Activated CD8-positive, alpha-beta T cell treated with anti-CD3 and anti-CD28 coated beads for 36 hours (primary cell): ENCODE measurements around the gene CISTR. TPM values are rescaled to one million over a fixed set of nuclear protein-coding genes. Genes with fewer than 3 reads are reported as not detected.
"Not testable (repeated sequence)": the region's sequence is repeated elsewhere in the genome, so short reads cannot be mapped to it uniquely, and the experiment has no call there.

ENCODE experiments used
- ATAC-seq: fragments of 200-7000 bp; cut with Tn5 transposase; one replicate; pipeline ENCODE4 v1.10.0; 2021; ENCODE audit warnings: mild to moderate bottlenecking, moderate library complexity
- CTCF ChIA-PET: fragments of 350-600 bp; sonication (Branson Sonifier 250); formaldehyde crosslinking; loops from one replicate; lab custom pipeline; 2021; ENCODE audit warnings: antibody characterized with exemption; lab: Charles Lee
- POLR2A ChIA-PET: fragments of 350-600 bp; sonication (Branson Sonifier 250); formaldehyde crosslinking; loops from one replicate; lab custom pipeline; 2021; ENCODE audit warnings: antibody characterized with exemption; lab: Charles Lee
- DNase-seq: peaks from one replicate; pipeline ENCODE4 v3.0.0-alpha.2; 2020
- H3K27ac Mint-ChIP-seq: one replicate; pipeline ENCODE4 v1.8.0; 2021; ENCODE audit warnings: mild to moderate bottlenecking, mixed read lengths
- H3K27me3 Mint-ChIP-seq: one replicate; pipeline ENCODE4 v1.8.0; 2021; ENCODE audit warnings: mixed read lengths
- H3K36me3 Mint-ChIP-seq: one replicate; pipeline ENCODE4 v1.8.0; 2021; ENCODE audit warnings: low read depth, mixed read lengths
- H3K4me1 Mint-ChIP-seq: one replicate; pipeline ENCODE4 v1.8.0; 2021; ENCODE audit warnings: low read depth, mixed read lengths
- H3K4me3 Mint-ChIP-seq: one replicate; pipeline ENCODE4 v1.8.0; 2021; ENCODE audit warnings: mild to moderate bottlenecking, moderate library complexity, mixed read lengths
- H3K9me3 Mint-ChIP-seq: one replicate; pipeline ENCODE4 v1.8.0; 2021; ENCODE audit warnings: mixed read lengths
- intact Hi-C: fragments of 100-400 bp; cut with micrococcal nuclease; formaldehyde crosslinking; loops from one replicate; pipeline ENCODE4 v1.10.0; 2022
- total RNA-seq, 2 experiments: library from RNA; stranded (reverse); gene quantifications; one replicate each; pipeline ENCODE4 v1.2.3, GENCODE V29; 2021
- TF ChIP-seq, protein P1 (sequence below): fragments of 200-600 bp; IDR thresholded peaks from one replicate; pipeline ENCODE4 v1.8.0; 2022; ENCODE audit warnings: antibody characterized with exemption, mild to moderate bottlenecking

CISTR gene
- total RNA-seq, 2 experiments from 2014 or later, result not detected

DNA sequence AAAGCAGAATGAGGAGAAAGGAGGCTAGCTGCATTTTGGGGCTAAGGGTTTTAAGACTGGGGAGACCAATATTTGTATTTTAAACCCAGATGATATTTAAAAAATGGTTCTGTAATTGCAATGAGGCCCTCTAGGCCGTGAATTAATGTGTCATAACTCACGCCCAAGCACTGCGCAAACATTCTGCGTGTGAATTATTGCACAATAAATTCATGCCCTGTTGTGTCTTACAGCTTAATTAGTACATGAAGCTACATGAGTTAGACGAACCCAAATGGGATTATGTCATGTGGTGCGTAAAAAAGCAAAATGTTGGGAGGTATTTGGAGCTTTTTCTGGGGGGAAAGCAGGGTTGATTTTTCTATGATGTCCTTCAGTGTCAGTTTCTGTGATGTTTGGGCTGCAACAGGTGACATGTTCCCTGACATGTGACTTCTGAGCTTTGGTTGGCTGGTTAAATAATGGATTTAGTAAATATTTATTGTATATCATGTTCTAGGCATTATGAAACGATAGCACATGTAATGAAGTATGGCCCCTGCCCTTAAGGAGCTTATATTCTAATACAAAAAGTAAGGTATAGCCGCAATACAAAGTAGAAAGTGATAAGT is 30.4 kb upstream of the CISTR start:
- Mint-ChIP-seq H3K4me3 (no peak overlapping the region), H3K4me1 (no peaks in the 10 kb centered on the region), H3K9me3 (no peaks in the 10 kb centered on the region), H3K27ac (no peak overlapping the region), H3K27me3 (peaks cover 38% of the 10 kb centered on the region), H3K36me3 (no peaks in the 10 kb centered on the region)
- no peak for DNase-seq
- no peak for ATAC-seq
- intact Hi-C loops, result no loop called here
- ChIA-PET POLR2A (no interaction called here), CTCF (interaction anchor here (0.7 to 3.5 kb wide), 5 partner anchors 10 to 80 kb away, joined by 3 to 15 read pairs (median 3); no protein-coding TSS in a partner anchor)
- TF ChIP-seq, protein P1, sequence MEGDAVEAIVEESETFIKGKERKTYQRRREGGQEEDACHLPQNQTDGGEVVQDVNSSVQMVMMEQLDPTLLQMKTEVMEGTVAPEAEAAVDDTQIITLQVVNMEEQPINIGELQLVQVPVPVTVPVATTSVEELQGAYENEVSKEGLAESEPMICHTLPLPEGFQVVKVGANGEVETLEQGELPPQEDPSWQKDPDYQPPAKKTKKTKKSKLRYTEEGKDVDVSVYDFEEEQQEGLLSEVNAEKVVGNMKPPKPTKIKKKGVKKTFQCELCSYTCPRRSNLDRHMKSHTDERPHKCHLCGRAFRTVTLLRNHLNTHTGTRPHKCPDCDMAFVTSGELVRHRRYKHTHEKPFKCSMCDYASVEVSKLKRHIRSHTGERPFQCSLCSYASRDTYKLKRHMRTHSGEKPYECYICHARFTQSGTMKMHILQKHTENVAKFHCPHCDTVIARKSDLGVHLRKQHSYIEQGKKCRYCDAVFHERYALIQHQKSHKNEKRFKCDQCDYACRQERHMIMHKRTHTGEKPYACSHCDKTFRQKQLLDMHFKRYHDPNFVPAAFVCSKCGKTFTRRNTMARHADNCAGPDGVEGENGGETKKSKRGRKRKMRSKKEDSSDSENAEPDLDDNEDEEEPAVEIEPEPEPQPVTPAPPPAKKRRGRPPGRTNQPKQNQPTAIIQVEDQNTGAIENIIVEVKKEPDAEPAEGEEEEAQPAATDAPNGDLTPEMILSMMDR, result no peak

DNA sequence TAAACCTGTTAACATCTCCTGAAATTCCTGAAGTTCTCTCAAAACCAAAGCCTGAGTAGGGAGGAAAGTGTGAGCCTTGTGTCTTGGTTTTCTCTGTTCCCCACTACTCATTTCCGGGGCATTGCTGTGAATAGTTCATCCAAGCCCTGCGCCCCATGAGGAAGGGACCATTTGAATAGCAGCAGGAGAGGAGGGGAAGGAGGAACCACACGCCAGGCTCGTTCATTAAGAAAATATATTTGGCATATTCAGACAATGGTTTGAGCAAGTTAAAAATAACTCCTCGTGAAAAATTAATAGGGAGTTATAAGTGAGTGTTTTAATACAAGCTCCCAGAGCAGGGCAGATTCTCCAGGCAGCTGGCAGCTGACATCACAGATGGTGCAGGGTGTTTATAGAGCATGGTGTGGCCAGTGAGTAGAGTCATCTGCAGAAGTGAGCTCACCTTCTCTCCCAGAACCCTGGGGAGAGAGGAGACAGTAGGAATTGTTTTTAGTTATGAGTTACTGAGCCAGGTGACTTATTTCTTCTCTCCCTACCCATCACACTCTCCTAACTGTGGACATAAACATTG is 29.5 kb upstream of the CISTR start:
- Mint-ChIP-seq H3K27me3 (peaks cover 34% of the 10 kb centered on the region), H3K27ac (no peak overlapping the region), H3K9me3 (no peaks in the 10 kb centered on the region), H3K4me3 (no peak overlapping the region), H3K36me3 (no peaks in the 10 kb centered on the region), H3K4me1 (no peaks in the 10 kb centered on the region)
- intact Hi-C loops, result no loop called here
- ChIA-PET POLR2A (no interaction called here), CTCF (interaction anchor here (0.8 to 3.5 kb wide), 3 partner anchors 11 to 79 kb away, joined by 3 to 15 read pairs (median 7); no protein-coding TSS in a partner anchor)
- ATAC-seq (no peak), DNase-seq (no peak)
- TF ChIP-seq, protein P1, result no peak

DNA sequence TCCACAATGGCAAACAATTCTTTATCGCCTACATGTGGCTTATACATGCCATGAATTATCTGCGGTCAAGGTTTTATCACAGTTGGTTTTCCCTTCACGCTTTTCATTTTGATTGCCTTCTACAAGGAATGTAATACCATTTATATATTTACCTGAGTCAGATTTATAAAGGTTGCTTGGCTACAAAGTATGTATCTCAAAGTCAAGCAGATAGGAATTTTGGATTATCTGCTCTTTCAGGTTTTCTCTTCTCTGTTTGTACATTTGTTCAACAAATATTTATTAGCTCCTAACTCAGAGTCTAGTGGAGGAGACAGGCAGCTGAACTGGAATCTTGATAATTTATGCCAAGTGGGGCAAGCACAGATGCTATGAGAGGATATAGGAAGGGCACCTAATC is 28.5 kb upstream of the CISTR start:
- ATAC-seq (no peak), DNase-seq (no peak)
- ChIA-PET POLR2A (no interaction called here), CTCF (interaction anchor here (1.8 kb wide), 1 partner anchor 34 kb away, joined by 5 read pairs; no protein-coding TSS in a partner anchor)
- H3K27ac Mint-ChIP-seq, result no peak overlapping the region
- no peaks in the 10 kb centered on the region for H3K36me3 Mint-ChIP-seq
- no peaks in the 10 kb centered on the region for H3K4me1 Mint-ChIP-seq
- no peaks in the 10 kb centered on the region for H3K9me3 Mint-ChIP-seq
- TF ChIP-seq, protein P1, result no peak
- intact Hi-C loops, result no loop called here
- H3K4me3 Mint-ChIP-seq, result no peak overlapping the region
- peaks cover 30% of the 10 kb centered on the region for H3K27me3 Mint-ChIP-seq

DNA sequence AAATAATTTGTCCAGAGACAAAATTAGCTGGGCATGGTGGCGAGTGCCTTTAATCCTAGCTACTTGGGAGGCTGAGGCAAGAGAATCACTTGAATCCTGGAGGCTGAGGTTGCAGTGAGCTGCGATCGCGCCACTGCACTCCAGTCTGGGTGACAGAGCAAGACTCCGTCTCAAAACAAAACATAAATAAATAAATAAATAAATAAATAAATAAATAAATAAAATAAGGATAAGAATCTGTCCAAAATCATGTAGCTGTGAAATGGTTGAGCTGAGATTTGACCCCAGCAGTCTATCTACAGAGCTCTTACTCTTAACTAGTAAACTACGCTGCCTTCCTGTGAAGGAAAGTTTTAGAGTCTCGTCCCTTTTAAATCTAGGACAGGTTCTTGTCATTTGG is 27.9 kb upstream of the CISTR start:
- H3K4me3 Mint-ChIP-seq, DNase-seq, H3K27ac Mint-ChIP-seq, H3K4me1 Mint-ChIP-seq, H3K9me3 Mint-ChIP-seq, H3K36me3 Mint-ChIP-seq, POLR2A ChIA-PET, ATAC-seq, intact Hi-C loops: not testable (repeated sequence)
- peaks cover 32% of the 10 kb centered on the region for H3K27me3 Mint-ChIP-seq
- CTCF ChIA-PET, result interaction anchor here (0.8 to 1.8 kb wide), 3 partner anchors 34 to 435 kb away, joined by 3 to 5 read pairs (median 4); no protein-coding TSS in a partner anchor

DNA sequence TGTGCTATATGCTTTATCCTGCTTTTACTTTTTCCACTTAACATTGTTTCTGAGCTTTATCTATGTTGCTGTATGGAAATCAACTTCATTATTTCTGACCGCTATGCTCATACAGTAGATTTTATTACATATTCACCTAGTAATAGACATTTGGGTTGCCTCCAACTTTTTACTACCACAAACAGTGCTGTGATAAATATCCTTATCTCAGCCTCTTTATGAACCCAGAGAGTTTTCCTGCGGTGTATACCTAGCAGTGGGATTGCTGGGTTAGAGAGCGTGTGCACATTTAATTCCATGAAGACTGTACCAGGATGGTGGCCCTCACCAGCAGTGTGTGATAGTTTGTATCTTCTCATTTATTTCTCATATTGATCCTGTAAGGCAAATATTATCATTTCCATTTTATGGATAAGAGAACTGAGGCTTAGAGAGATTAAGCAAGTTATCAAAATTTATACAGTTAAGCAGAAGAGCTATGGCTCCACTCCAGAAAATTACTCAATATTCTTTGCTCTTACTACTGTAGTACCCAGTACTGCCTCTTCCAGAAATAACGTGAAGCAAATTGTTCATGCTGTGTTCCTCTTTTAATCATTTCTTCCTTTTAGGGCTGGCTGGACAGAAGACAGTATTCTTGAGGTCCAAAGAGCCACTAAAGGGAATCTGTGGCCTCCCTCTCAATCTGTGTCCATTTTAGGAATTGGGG is 26.3 kb upstream of the CISTR start:
- Mint-ChIP-seq H3K4me1 (no peaks in the 10 kb centered on the region), H3K9me3 (no peaks in the 10 kb centered on the region), H3K36me3 (no peaks in the 10 kb centered on the region), H3K4me3 (no peak overlapping the region), H3K27me3 (peaks cover 31% of the 10 kb centered on the region), H3K27ac (no peak overlapping the region)
- intact Hi-C loops, result no loop called here
- ATAC-seq, result no peak
- ChIA-PET CTCF (interaction anchor here (0.6 kb wide), 1 partner anchor 96 kb away, joined by 3 read pairs; no protein-coding TSS in a partner anchor), POLR2A (no interaction called here)
- DNase-seq, result no peak
- TF ChIP-seq, protein P1, result no peak
